Myocyte (in vitro differentiated cells): Measurements from ENCODE around the gene REG4. TPM values are rescaled to one million over a fixed set of nuclear protein-coding genes. Genes with fewer than 3 reads are reported as not detected.

Source experiments
- total RNA-seq: library from RNA; depleted of rRNA; stranded (reverse); fragments of >200 nt; gene quantifications from 2 replicates; pipeline ENCODE4 v1.2.3, GENCODE V29; 2014

REG4 gene
- total RNA-seq, 1 donor from 2014 or later, result not detected

Other genes starting within 250 kb of the REG4 start
- 2.7 and 3.0 TPM in 2 replicates for gene ZNF697, start 163.2 kb downstream of the REG4 start, total RNA-seq
- gene PHGDH, start 99.5 kb downstream of the REG4 start, total RNA-seq, result 23.9 and 26.6 TPM in 2 replicates
- not detected in 2 replicates for gene HMGCS2, start 42.6 kb downstream of the REG4 start, total RNA-seq
- not detected in 2 replicates for gene ADAM30, start 85.1 kb upstream of the REG4 start, total RNA-seq